HEK293 (cell line): ENCODE results near the gene B4GAT1.
A peak's percentile ranks its signal among the peaks of the same experiment; 100 is the strongest.

Source experiments
- FEZF1 ChIP-seq: fragments of 450-650 bp; formaldehyde crosslinking; IDR thresholded peaks from 2 replicates; pipeline ENCODE4 v1.5.1; 2016; ENCODE audit warnings: missing biosample characterization, missing genetic modification characterization
- MEIS1 ChIP-seq: sonication (generic); formaldehyde crosslinking; IDR thresholded peaks from 2 replicates; pipeline ENCODE4 v1.8.1; 2022; ENCODE audit warnings: missing genetic modification reagents, mild to moderate bottlenecking, borderline replicate concordance
- OSR2 ChIP-seq: fragments of 450-650 bp; formaldehyde crosslinking; IDR thresholded peaks from 2 replicates; pipeline ENCODE4 v1.5.1; 2016; ENCODE audit warnings: missing biosample characterization, missing genetic modification characterization
- YY1 ChIP-seq: fragments of 450-650 bp; formaldehyde crosslinking; IDR thresholded peaks from 2 replicates; pipeline ENCODE4 v1.5.1; 2018; ENCODE audit warnings: missing biosample characterization, missing genetic modification characterization
- YY2 ChIP-seq: fragments of 450-650 bp; formaldehyde crosslinking; IDR thresholded peaks from 2 replicates; pipeline ENCODE4 v1.5.1; 2016; ENCODE audit warnings: missing biosample characterization, missing genetic modification characterization
- ZFP37 ChIP-seq: fragments of 450-650 bp; formaldehyde crosslinking; IDR thresholded peaks from 2 replicates; pipeline ENCODE4 v1.5.1; 2016; ENCODE audit warnings: missing biosample characterization, missing genetic modification characterization
- ZFP69B ChIP-seq: fragments of 450-650 bp; formaldehyde crosslinking; IDR thresholded peaks from 2 replicates; pipeline ENCODE4 v1.5.1; 2016; ENCODE audit warnings: missing biosample characterization, missing genetic modification characterization
- ZNF140 ChIP-seq: fragments of 450-650 bp; formaldehyde crosslinking; IDR thresholded peaks from 2 replicates; pipeline ENCODE4 v1.5.1; 2016; ENCODE audit warnings: missing biosample characterization, missing genetic modification characterization
- ZNF341 ChIP-seq: fragments of 450-650 bp; formaldehyde crosslinking; IDR thresholded peaks from 2 replicates; pipeline ENCODE4; 2016; ENCODE audit warnings: low read depth, missing biosample characterization, missing genetic modification characterization
- ZNF350 ChIP-seq: fragments of 450-650 bp; formaldehyde crosslinking; IDR thresholded peaks from 2 replicates; pipeline ENCODE4 v1.5.0; 2017; ENCODE audit warnings: missing biosample characterization, mild to moderate bottlenecking, missing genetic modification characterization
- ZNF391 ChIP-seq: fragments of 450-650 bp; formaldehyde crosslinking; IDR thresholded peaks from 2 replicates; pipeline ENCODE4 v1.5.1; 2016; ENCODE audit warnings: low read depth, missing biosample characterization, missing genetic modification characterization, borderline replicate concordance
- ZNF501 ChIP-seq: fragments of 450-650 bp; formaldehyde crosslinking; IDR thresholded peaks from 2 replicates; pipeline ENCODE4 v1.5.1; 2016; ENCODE audit warnings: missing biosample characterization, missing genetic modification characterization
- ZNF529 ChIP-seq: fragments of 450-650 bp; formaldehyde crosslinking; IDR thresholded peaks from 2 replicates; pipeline ENCODE4 v1.5.1; 2017; ENCODE audit warnings: missing genetic modification characterization, missing biosample characterization; ENCODE audit not compliant: insufficient replicate concordance
- ZNF555 ChIP-seq: fragments of 450-650 bp; formaldehyde crosslinking; conservative IDR thresholded peaks from 2 replicates; pipeline ENCODE4 v1.5.1; 2017; ENCODE audit warnings: missing biosample characterization, mild to moderate bottlenecking, missing genetic modification characterization, inconsistent platforms
- ZNF571 ChIP-seq: fragments of 450-650 bp; formaldehyde crosslinking; IDR thresholded peaks from 2 replicates; pipeline ENCODE4 v1.5.0; 2017; ENCODE audit warnings: missing biosample characterization, missing genetic modification characterization
- ZNF585B ChIP-seq: fragments of 450-650 bp; formaldehyde crosslinking; IDR thresholded peaks from 2 replicates; pipeline ENCODE4 v1.5.1; 2016; ENCODE audit warnings: missing biosample characterization, missing genetic modification characterization
- ZNF654 ChIP-seq: fragments of 450-650 bp; formaldehyde crosslinking; IDR thresholded peaks from 2 replicates; pipeline ENCODE4 v1.5.1; 2016; ENCODE audit warnings: low read depth, missing biosample characterization, missing genetic modification characterization
- ZNF664 ChIP-seq: fragments of 450-650 bp; formaldehyde crosslinking; IDR thresholded peaks from 2 replicates; pipeline ENCODE4 v1.5.1; 2016; ENCODE audit warnings: missing biosample characterization, missing genetic modification characterization
- ZNF777 ChIP-seq: fragments of 450-650 bp; formaldehyde crosslinking; IDR thresholded peaks from 2 replicates; pipeline ENCODE4 v1.5.1; 2017; ENCODE audit warnings: missing biosample characterization, missing genetic modification characterization, borderline replicate concordance
- TF ChIP-seq, protein P1 (sequence below): fragments of 450-650 bp; formaldehyde crosslinking; IDR thresholded peaks from 2 replicates; pipeline ENCODE4 v1.5.1; 2017; ENCODE audit warnings: missing biosample characterization, missing genetic modification characterization
- TF ChIP-seq, protein P2 (sequence below): fragments of 450-650 bp; formaldehyde crosslinking; IDR thresholded peaks from 2 replicates; pipeline ENCODE4 v1.5.1; 2016; ENCODE audit warnings: missing biosample characterization, missing genetic modification characterization, borderline replicate concordance
- TF ChIP-seq, protein P3 (sequence below): fragments of 450-650 bp; formaldehyde crosslinking; IDR thresholded peaks from 2 replicates; pipeline ENCODE4 v1.5.0; 2017; ENCODE audit warnings: missing biosample characterization, missing genetic modification characterization, borderline replicate concordance
- TF ChIP-seq, protein P4 (sequence below): fragments of 450-650 bp; formaldehyde crosslinking; IDR thresholded peaks from 2 replicates; pipeline ENCODE4 v1.5.1; 2016; ENCODE audit warnings: missing biosample characterization, missing genetic modification characterization
- TF ChIP-seq, protein P5 (sequence below): fragments of 450-650 bp; formaldehyde crosslinking; IDR thresholded peaks from 2 replicates; pipeline ENCODE4 v1.5.1; 2016; ENCODE audit warnings: missing biosample characterization, missing genetic modification characterization, low read depth
- TF ChIP-seq, protein P6 (sequence below): fragments of 450-650 bp; formaldehyde crosslinking; IDR thresholded peaks from 2 replicates; pipeline ENCODE4 v1.5.1; 2016; ENCODE audit warnings: missing biosample characterization, missing genetic modification characterization

B4GAT1 gene

DNA sequence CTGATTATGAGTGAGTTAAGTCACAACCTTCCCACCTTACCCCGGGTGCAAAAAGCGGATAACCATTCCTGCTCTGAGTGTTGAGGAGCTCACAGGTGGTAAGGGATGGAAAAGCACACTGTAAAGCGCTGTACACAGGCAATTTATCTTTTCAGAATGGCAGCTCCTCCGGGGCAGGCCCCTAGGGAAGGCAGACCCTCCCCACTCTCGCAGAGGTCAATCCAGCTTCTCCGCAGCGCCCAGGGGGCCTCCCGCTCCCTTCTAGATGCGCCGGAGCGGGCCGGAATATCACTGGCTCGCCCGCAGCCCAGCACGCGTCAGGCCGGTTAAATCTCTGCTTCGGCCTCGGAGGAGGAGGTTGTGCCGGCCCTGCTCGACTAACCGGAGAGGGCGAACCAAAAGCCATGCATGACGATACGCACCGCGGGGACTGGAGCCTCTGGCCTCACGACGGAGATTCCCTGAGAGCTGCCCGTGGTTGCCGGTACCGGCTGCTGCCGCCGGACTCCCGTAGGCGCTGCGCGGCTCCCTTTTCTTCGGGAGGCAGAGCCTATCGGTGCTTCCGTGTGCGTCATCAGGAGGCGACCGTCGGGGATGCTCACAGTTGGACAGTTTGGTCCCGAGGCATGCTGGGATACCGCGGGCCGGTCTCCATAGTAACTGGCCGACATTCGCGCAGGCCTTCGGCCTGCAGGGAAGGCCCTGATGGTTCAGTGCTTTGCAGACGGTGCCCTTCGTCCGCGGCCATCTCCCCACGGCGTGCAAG, 2.7 kb downstream of the B4GAT1 start, which contains the start of gene BRMS1 (continued):
- TF ChIP-seq ZNF140 (tag by site-specific recombination) (no peak), ZNF350 (tag by site-specific recombination) (no peak), FEZF1 (tag by site-specific recombination) (no peak), OSR2 (no peak), ZNF777 (tag by site-specific recombination) (no peak), ZNF529 (tag by site-specific recombination) (no peak), ZNF501 (no peak), ZNF341 (tag by site-specific recombination) (no peak), ZNF654 (tag by site-specific recombination) (no peak), ZNF664 (no peak), YY1 (tag by site-specific recombination) (peak; percentile 58; the same call in 1 of the 2 replicates), ZFP37 (tag by site-specific recombination) (0 out of 2 replicates have a peak, but pooled peaks have one; percentile 33), ZNF585B (no peak), ZNF555 (tag by site-specific recombination) (no peak), ZNF391 (tag by site-specific recombination) (0 out of 2 replicates have a peak, but pooled peaks have one; percentile 11), MEIS1 (CRISPR knock-in tag) (no peak), YY2 (tag by site-specific recombination) (no peak), ZFP69B (no peak), ZNF571 (no peak)
- TF ChIP-seq, protein P1, sequence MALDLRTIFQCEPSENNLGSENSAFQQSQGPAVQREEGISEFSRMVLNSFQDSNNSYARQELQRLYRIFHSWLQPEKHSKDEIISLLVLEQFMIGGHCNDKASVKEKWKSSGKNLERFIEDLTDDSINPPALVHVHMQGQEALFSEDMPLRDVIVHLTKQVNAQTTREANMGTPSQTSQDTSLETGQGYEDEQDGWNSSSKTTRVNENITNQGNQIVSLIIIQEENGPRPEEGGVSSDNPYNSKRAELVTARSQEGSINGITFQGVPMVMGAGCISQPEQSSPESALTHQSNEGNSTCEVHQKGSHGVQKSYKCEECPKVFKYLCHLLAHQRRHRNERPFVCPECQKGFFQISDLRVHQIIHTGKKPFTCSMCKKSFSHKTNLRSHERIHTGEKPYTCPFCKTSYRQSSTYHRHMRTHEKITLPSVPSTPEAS: 0 out of 2 replicates have a peak, but pooled peaks have one; percentile 23
- TF ChIP-seq, protein P2, sequence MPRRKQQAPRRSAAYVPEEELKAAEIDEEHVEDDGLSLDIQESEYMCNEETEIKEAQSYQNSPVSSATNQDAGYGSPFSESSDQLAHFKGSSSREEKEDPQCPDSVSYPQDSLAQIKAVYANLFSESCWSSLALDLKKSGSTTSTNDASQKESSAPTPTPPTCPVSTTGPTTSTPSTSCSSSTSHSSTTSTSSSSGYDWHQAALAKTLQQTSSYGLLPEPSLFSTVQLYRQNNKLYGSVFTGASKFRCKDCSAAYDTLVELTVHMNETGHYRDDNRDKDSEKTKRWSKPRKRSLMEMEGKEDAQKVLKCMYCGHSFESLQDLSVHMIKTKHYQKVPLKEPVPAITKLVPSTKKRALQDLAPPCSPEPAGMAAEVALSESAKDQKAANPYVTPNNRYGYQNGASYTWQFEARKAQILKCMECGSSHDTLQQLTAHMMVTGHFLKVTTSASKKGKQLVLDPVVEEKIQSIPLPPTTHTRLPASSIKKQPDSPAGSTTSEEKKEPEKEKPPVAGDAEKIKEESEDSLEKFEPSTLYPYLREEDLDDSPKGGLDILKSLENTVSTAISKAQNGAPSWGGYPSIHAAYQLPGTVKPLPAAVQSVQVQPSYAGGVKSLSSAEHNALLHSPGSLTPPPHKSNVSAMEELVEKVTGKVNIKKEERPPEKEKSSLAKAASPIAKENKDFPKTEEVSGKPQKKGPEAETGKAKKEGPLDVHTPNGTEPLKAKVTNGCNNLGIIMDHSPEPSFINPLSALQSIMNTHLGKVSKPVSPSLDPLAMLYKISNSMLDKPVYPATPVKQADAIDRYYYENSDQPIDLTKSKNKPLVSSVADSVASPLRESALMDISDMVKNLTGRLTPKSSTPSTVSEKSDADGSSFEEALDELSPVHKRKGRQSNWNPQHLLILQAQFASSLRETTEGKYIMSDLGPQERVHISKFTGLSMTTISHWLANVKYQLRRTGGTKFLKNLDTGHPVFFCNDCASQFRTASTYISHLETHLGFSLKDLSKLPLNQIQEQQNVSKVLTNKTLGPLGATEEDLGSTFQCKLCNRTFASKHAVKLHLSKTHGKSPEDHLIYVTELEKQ (tag by site-specific recombination): no peak
- TF ChIP-seq, protein P3, sequence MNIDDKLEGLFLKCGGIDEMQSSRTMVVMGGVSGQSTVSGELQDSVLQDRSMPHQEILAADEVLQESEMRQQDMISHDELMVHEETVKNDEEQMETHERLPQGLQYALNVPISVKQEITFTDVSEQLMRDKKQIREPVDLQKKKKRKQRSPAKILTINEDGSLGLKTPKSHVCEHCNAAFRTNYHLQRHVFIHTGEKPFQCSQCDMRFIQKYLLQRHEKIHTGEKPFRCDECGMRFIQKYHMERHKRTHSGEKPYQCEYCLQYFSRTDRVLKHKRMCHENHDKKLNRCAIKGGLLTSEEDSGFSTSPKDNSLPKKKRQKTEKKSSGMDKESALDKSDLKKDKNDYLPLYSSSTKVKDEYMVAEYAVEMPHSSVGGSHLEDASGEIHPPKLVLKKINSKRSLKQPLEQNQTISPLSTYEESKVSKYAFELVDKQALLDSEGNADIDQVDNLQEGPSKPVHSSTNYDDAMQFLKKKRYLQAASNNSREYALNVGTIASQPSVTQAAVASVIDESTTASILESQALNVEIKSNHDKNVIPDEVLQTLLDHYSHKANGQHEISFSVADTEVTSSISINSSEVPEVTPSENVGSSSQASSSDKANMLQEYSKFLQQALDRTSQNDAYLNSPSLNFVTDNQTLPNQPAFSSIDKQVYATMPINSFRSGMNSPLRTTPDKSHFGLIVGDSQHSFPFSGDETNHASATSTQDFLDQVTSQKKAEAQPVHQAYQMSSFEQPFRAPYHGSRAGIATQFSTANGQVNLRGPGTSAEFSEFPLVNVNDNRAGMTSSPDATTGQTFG (tag by site-specific recombination): no peak
- TF ChIP-seq, protein P4, sequence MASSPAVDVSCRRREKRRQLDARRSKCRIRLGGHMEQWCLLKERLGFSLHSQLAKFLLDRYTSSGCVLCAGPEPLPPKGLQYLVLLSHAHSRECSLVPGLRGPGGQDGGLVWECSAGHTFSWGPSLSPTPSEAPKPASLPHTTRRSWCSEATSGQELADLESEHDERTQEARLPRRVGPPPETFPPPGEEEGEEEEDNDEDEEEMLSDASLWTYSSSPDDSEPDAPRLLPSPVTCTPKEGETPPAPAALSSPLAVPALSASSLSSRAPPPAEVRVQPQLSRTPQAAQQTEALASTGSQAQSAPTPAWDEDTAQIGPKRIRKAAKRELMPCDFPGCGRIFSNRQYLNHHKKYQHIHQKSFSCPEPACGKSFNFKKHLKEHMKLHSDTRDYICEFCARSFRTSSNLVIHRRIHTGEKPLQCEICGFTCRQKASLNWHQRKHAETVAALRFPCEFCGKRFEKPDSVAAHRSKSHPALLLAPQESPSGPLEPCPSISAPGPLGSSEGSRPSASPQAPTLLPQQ (tag by site-specific recombination): no peak
- TF ChIP-seq, protein P5, sequence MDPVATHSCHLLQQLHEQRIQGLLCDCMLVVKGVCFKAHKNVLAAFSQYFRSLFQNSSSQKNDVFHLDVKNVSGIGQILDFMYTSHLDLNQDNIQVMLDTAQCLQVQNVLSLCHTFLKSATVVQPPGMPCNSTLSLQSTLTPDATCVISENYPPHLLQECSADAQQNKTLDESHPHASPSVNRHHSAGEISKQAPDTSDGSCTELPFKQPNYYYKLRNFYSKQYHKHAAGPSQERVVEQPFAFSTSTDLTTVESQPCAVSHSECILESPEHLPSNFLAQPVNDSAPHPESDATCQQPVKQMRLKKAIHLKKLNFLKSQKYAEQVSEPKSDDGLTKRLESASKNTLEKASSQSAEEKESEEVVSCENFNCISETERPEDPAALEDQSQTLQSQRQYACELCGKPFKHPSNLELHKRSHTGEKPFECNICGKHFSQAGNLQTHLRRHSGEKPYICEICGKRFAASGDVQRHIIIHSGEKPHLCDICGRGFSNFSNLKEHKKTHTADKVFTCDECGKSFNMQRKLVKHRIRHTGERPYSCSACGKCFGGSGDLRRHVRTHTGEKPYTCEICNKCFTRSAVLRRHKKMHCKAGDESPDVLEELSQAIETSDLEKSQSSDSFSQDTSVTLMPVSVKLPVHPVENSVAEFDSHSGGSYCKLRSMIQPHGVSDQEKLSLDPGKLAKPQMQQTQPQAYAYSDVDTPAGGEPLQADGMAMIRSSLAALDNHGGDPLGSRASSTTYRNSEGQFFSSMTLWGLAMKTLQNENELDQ (tag by site-specific recombination): no peak
- TF ChIP-seq, protein P6, sequence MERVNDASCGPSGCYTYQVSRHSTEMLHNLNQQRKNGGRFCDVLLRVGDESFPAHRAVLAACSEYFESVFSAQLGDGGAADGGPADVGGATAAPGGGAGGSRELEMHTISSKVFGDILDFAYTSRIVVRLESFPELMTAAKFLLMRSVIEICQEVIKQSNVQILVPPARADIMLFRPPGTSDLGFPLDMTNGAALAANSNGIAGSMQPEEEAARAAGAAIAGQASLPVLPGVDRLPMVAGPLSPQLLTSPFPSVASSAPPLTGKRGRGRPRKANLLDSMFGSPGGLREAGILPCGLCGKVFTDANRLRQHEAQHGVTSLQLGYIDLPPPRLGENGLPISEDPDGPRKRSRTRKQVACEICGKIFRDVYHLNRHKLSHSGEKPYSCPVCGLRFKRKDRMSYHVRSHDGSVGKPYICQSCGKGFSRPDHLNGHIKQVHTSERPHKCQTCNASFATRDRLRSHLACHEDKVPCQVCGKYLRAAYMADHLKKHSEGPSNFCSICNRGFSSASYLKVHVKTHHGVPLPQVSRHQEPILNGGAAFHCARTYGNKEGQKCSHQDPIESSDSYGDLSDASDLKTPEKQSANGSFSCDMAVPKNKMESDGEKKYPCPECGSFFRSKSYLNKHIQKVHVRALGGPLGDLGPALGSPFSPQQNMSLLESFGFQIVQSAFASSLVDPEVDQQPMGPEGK: no peak
